Anterior cingulate cortex (tissue), 58 donors: ENCODE data around the gene FKBP5.
"Not testable (repeated sequence)": the region's sequence is repeated elsewhere in the genome, so short reads cannot be mapped to it uniquely, and the experiment has no call there.

Experiments used
- DNase-seq, 58 donors: peaks; one replicate each; lab custom pipeline; 2025; lab: John Stamatoyannopoulos, UW

The FKBP5 gene

GRCh38 chr6:35561113-35561512 lies 127.6 kb downstream of the FKBP5 start:
- no peak for DNase-seq

DNA sequence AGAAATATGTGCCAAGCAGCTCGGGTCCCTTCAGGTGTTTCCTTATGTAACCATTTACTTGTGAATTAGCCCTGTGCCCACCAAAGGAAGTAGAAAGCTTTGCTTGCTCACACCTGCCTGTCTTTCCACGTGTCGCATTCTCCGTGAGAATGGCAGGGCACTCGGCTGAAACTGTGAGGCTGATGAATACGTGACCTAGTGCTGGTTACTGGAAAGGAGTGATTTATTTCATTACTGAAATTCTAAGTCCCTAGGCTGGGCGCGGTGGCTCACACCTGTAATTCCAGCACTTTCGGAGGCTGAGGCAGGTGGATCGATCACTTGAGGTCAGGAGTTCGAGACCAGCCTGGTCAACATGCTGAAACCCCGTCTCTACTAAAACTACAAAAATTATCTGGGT lies 130.1 kb downstream of the FKBP5 start:
- DNase-seq = no peak

DNA sequence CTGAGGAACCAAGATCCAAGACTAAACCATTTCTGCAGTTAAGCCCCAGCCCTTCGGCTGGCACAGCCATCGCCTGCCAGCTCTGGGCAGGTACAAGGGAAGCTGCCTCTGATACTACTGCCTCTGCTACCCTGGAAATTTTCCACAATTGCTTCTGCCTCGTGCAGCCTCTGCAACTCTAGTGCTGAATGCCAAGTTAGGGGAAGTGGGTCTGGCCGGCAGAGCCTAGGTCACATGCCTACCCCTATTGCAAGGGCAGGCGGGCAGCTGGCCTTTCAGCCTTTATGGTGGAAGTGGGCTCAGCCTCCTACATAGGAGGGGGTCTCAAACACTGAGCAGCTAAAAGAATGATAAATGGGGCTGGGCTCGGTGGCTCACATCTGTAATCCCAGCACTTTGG lies 131.5 kb downstream of the FKBP5 start:
- no peak for DNase-seq

DNA sequence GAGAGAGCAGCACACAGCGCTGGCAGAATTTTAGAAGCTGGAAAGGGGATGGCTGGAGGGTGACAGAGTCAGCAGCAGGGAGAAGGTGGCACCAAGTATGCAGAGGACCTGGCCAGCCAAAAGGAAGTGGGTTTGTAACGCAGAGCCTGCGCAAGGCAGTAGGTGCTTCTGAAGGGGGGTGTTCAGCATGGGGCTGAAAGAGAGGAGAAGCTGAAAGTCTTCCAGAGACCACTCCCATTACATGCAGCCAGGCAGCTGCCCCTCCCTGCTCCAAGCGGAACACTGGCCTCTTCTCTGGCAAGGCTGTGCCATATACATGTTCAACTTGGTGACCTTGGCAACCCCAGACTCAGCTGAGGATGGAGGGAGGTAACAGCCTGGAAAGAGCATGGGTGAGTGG lies 133.9 kb downstream of the FKBP5 start:
- DNase-seq = no peak

- DNase-seq = no peak
Measured at GRCh38 chr6:35553315-35553714, 135.4 kb downstream of the FKBP5 start.

GRCh38 chr6:35552285-35552917 lies 136.3 kb downstream of the FKBP5 start:
- DNase-seq = no peak

GRCh38 chr6:35550437-35550836 lies 138.3 kb downstream of the FKBP5 start:
- no peak for DNase-seq

- no peak for DNase-seq
Measured at GRCh38 chr6:35547676-35548075, 141.0 kb downstream of the FKBP5 start.

DNA sequence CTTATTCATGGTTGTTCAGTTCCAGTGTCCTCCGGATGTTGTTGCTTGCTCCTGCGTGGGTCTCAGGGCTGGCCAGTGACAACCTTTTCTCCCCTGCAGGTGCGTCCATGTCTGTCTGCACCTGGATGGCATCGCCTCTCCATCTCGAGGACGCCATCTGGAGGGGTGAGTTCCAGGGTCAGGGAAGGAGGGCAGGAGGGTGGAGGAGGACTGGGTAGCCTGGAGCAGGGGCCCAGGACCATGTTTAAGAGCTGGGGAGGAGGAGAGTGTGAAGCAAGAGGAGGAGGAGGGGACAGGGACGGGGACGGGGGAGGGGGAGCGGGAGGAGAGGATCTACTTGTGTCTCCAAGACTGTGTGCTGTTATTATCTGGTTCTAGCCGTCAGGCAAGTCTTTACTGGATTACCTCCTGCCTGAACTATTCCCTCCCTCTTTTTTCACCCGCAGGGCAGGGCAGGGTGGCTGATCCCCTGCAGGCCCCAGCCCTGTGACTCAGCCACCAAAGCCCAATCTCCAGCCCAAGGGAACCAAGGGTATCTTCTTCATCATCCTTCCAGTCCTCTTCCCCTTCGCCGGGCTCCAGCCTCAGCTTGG lies 143.8 kb downstream of the FKBP5 start:
- no peak for DNase-seq

DNA sequence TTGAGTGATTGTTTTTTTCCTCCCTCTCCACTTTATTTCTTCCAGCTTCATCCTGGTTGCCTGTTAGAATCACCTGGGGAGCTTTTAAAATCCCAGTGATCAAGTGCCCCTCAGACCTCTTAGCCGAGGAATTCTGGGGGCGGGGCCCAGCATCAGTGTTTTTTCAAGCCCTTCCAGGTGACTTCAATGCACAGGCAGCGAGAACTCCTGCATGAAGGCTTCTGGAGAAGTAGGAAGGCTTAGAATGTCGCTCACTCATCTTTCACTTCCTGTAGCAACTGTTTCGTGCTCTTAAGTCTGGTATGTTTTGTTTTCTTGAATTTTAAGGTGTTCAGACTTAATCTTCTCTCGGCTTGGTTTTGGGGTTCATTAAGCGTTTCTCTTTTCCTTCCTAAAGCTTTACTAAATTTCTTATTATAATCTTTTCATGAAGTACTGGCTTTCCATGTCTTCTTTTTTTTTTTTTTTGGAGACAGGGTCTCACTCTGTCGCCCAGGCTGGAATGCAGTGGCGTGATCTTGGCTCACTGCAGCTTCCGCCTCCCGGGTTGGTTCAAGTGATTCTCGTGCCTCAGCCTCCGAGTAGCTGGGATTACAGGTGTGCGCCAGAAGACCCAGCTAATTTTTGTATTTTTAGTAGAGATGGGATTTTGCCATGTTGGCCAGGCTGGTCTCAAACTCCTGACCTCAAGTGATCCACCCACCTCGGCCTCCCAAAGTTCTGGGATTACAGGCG lies 145.1 kb downstream of the FKBP5 start:
- no peak for DNase-seq

DNA sequence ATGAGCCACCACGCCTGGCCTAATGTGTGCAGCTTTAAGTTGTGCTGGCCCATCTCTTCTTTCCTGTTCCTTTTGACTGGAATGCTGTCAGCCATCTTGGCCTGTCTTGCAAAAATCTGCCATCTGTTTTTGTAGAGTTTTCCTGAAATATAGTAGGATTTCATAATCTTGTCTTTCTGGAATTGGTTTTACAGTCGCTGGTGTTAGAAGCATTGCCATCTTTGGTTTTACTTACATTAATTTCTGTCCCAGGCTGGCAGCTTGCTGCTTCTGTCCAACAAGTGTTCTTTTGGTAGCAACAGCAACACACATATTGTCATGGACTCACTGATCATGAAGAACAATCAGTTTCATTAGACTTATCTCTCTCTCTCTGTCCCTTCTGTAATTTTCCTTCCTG lies 146.9 kb downstream of the FKBP5 start:
- DNase-seq = no peak

DNA sequence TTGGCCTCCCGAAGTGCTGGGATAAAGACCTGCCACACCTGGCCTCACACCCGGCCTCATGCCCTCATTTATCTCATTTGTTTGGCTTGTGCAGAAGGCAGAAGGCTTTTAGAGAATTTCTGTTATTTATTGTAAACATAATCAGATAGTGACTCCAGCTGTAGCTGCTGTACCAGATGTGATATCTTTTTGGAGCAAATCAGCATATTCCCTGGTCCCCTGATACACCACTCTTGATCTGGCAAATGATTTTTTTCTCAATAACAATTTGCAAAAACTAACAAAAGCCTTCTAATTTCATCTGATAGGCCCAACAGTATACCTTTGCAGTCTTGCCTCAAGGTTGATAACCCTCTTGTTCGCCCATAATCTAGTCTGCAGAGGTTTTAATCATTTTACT lies 149.5 kb downstream of the FKBP5 start:
- DNase-seq = no peak

DNA sequence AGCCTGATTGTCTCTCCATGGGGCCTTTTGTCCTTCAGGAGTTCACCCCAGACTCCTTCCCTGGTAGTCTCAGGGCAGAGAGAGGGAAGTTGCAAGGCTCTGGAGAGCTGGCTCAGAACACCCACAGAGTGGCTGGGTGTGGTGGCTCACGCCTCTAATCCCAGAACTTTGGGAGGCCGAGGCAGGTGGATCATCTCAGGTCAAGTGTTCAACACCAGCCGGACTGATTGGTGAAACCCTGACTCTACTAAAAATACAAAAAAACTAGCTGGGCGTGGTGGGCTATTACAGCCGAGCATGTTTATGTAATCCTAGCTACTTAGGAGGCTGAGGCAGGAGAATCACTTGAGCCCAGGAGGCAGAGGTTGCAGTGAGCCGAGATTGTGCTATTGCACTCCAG lies 152.9 kb downstream of the FKBP5 start:
- DNase-seq = not testable (repeated sequence)

DNA sequence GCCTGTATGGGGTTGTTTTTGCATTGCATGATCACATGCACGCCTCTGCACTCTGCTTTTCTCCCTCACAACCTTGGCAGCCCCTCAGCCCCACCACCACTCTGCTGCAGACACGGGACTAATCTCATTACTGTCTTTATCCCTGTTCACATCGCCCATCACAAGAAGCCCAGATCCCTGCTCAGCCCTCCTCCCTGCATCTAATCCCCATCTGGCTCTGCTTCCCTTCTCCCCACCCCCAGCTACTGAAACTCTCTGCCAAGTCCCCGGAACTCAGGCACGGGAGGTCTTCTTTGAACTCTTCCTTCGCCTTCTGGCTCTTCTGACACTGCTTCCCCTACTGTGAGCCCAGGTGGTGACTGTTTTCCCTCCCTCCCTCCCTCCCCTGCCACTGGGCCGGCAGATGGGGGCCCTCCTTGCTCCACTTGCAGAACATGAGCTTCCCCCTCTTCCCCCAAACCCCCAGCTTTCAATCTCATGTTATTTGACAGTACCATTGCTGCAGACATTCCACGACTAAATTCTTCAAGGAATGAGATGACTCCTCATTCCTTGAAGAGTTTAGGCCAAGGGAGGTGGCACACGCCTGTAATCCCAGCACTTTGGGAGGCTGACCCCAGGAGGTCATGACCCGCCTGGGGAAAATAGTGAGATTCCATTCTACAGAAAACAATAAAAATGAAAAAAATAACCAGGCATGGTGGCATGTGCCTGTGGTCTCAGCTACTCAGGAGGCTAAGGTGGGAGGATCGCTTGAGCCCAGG lies 154.1 kb downstream of the FKBP5 start:
- no peak for DNase-seq

DNA sequence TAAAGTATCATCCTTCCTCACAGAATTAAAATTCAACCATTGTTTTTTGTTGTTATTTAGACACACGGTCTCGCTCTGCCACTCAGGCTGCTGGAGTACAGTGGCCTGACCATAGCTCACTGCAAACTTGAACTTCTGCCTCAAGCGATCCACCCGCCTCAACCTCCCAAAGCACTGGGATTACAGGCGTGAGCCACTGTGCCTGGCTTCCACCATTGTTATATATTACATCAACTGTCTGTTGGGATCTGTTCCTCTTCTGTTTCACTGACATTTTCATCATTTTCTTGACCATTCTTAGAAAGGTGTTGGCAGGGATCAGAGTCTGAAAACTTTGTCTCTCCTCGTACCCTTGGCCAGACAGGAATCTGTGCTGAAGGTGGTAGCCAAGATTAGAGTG lies 154.7 kb downstream of the FKBP5 start:
- DNase-seq = no peak

GRCh38 chr6:35532126-35532525 lies 156.6 kb downstream of the FKBP5 start:
- DNase-seq = no peak

GRCh38 chr6:35524380-35525020 lies 164.2 kb downstream of the FKBP5 start:
- DNase-seq = no peak
